OCI-LY1 (cell line): Measurements from ENCODE around the gene TMEM45A.
"Not testable (repeated sequence)": the region's sequence is repeated elsewhere in the genome, so short reads cannot be mapped to it uniquely, and the experiment has no call there.

Source experiments
- H2AFZ ChIP-seq: fragments of 200-600 bp; sonication (generic), shearing (Covaris generic); 2 replicates; pipeline ENCODE4 v1.6.0; 2014; ENCODE audit warnings: antibody characterized with exemption, mild to moderate bottlenecking, low read length
- H3F3A ChIP-seq: fragments of 200-600 bp; sonication (generic), shearing (Covaris generic); 2 replicates; pipeline ENCODE4 v1.6.0; 2014; ENCODE audit warnings: mild to moderate bottlenecking, antibody characterized with exemption, low read length, moderate library complexity; ENCODE audit not compliant: insufficient read depth
- H3K27ac ChIP-seq: fragments of 200-600 bp; sonication (generic); 2 replicates; pipeline ENCODE4 v1.5.1; 2014; ENCODE audit warnings: low read length, mixed run types, mild to moderate bottlenecking, low read depth; ENCODE audit not compliant: poor library complexity, severe bottlenecking
- H3K27me3 ChIP-seq: fragments of 200-600 bp; sonication (generic); 2 replicates; pipeline ENCODE4 v1.6.0; 2014; ENCODE audit warnings: antibody characterized with exemption, mild to moderate bottlenecking, low read length, moderate library complexity; ENCODE audit not compliant: insufficient read depth
- H3K36me3 ChIP-seq: fragments of 200-600 bp; sonication (generic); 2 replicates; pipeline ENCODE4 v1.6.1; 2014; ENCODE audit warnings: mild to moderate bottlenecking, antibody characterized with exemption, low read length, moderate library complexity, mixed read lengths; ENCODE audit not compliant: insufficient read depth
- H3K4me1 ChIP-seq: fragments of 200-600 bp; sonication (generic); 2 replicates; pipeline ENCODE4 v1.5.1; 2014; ENCODE audit warnings: mild to moderate bottlenecking, low read length, moderate library complexity; ENCODE audit not compliant: insufficient read depth, severe bottlenecking
- H3K4me2 ChIP-seq: fragments of 200-600 bp; sonication (generic), shearing (Covaris generic); 2 replicates; pipeline ENCODE4 v1.6.1; 2014; ENCODE audit warnings: low read length
- H3K4me3 ChIP-seq: fragments of 200-600 bp; sonication (generic); 2 replicates; pipeline ENCODE4 v1.5.1; 2014; ENCODE audit warnings: low read length, low read depth, mild to moderate bottlenecking, mixed read lengths; ENCODE audit not compliant: poor library complexity, severe bottlenecking
- H3K79me2 ChIP-seq: fragments of 200-600 bp; shearing (Covaris generic); 2 replicates; pipeline ENCODE4 v1.6.1; 2016; ENCODE audit warnings: mixed run types, low read length, mixed read lengths; ENCODE audit not compliant: insufficient read depth
- H3K9ac ChIP-seq: fragments of 200-600 bp; sonication (generic), shearing (Covaris generic); 2 replicates; pipeline ENCODE4 v1.6.1; 2014; ENCODE audit warnings: mild to moderate bottlenecking, low read length, mixed read lengths
- H3K9me2 ChIP-seq: fragments of 200-600 bp; sonication (generic), shearing (Covaris generic); 2 replicates; pipeline ENCODE4 v1.6.1; 2014; ENCODE audit warnings: low read depth, mild to moderate bottlenecking, low read length, mixed read lengths
- H3K9me3 ChIP-seq: fragments of 200-600 bp; shearing (Covaris generic); 2 replicates; pipeline ENCODE4 v1.6.1; 2014; ENCODE audit warnings: low read length, mixed read lengths
- H4K20me1 ChIP-seq: fragments of 200-600 bp; sonication (generic), shearing (Covaris generic); 2 replicates; pipeline ENCODE4 v1.6.0; 2016; ENCODE audit warnings: mild to moderate bottlenecking, low read length; ENCODE audit not compliant: insufficient read depth
- CTCF ChIP-seq: fragments of 200-600 bp; sonication (generic), shearing (Covaris generic); IDR thresholded peaks from 2 replicates; pipeline ENCODE4 v1.5.1; 2017; ENCODE audit warnings: mild to moderate bottlenecking, antibody characterized with exemption, low read length, moderate library complexity, mixed read lengths
- EZH2 ChIP-seq: fragments of 200-600 bp; sonication (generic), shearing (Covaris generic); IDR thresholded peaks from 2 replicates; pipeline ENCODE4 v1.8.0; 2017; ENCODE audit warnings: borderline replicate concordance, mixed run types, mild to moderate bottlenecking, antibody characterized with exemption, low read length, moderate library complexity, mixed read lengths

TMEM45A gene

GRCh38 chr3:100506355-100506754, 13.9 kb downstream of the TMEM45A start:
- Histone ChIP-seq H3K27ac (no peak overlapping the region), H2AFZ (no peak overlapping the region), H3K9me2 (no peaks in the 10 kb centered on the region), H3K27me3 (no peaks in the 10 kb centered on the region), H3K4me3 (no peak overlapping the region), H3K36me3 (no peaks in the 10 kb centered on the region), H3K9me3 (no peaks in the 10 kb centered on the region), H4K20me1 (no peaks in the 10 kb centered on the region), H3K4me1 (no peaks in the 10 kb centered on the region), H3K4me2 (no peak overlapping the region), H3F3A (no peaks in the 10 kb centered on the region), H3K79me2 (no peaks in the 10 kb centered on the region), H3K9ac (no peak overlapping the region)
- TF ChIP-seq EZH2 (no peak), CTCF (no peak)

- not testable (repeated sequence) for H3K36me3 ChIP-seq, H3K4me3 ChIP-seq, H2AFZ ChIP-seq, H4K20me1 ChIP-seq, H3K9me2 ChIP-seq, H3K79me2 ChIP-seq, H3K9ac ChIP-seq, H3K4me1 ChIP-seq, H3K4me2 ChIP-seq, H3F3A ChIP-seq, H3K27me3 ChIP-seq, H3K9me3 ChIP-seq, H3K27ac ChIP-seq
Measured at GRCh38 chr3:100509818-100510217, 17.4 kb downstream of the TMEM45A start.

GRCh38 chr3:100516232-100516631, 23.8 kb downstream of the TMEM45A start:
- Histone ChIP-seq H3K9me2 (no peaks in the 10 kb centered on the region), H3K27me3 (no peaks in the 10 kb centered on the region), H2AFZ (no peak overlapping the region), H3K9me3 (no peaks in the 10 kb centered on the region), H3K79me2 (no peaks in the 10 kb centered on the region), H4K20me1 (no peaks in the 10 kb centered on the region), H3K4me3 (no peak overlapping the region), H3K4me2 (no peak overlapping the region), H3K4me1 (no peaks in the 10 kb centered on the region), H3K27ac (no peak overlapping the region), H3F3A (no peaks in the 10 kb centered on the region), H3K9ac (no peak overlapping the region), H3K36me3 (no peaks in the 10 kb centered on the region)
- TF ChIP-seq CTCF (no peak), EZH2 (no peak)

- TF ChIP-seq CTCF (no peak), EZH2 (no peak)
- Histone ChIP-seq H3K27me3 (no peaks in the 10 kb centered on the region), H3F3A (no peaks in the 10 kb centered on the region), H2AFZ (no peak overlapping the region), H3K27ac (no peak overlapping the region), H3K36me3 (no peaks in the 10 kb centered on the region), H4K20me1 (no peaks in the 10 kb centered on the region), H3K4me3 (no peak overlapping the region), H3K4me1 (no peaks in the 10 kb centered on the region), H3K4me2 (no peak overlapping the region), H3K9ac (no peak overlapping the region), H3K9me2 (no peaks in the 10 kb centered on the region), H3K9me3 (no peaks in the 10 kb centered on the region), H3K79me2 (no peaks in the 10 kb centered on the region)
Measured at GRCh38 chr3:100516838-100517237, 24.4 kb downstream of the TMEM45A start.
